NT2/D1 (cell line): ENCODE results near the gene SHFL.

ENCODE experiments used
- SUZ12 ChIP-seq: IDR thresholded peaks from 2 replicates; pipeline ENCODE4 v1.6.1; 2011; ENCODE audit not compliant: insufficient read length, insufficient read depth; ENCODE audit errors: extremely low read depth
- YY1 ChIP-seq: IDR thresholded peaks from 2 replicates; pipeline ENCODE4 v1.6.1; 2011; ENCODE audit not compliant: insufficient read length, insufficient read depth
- ZNF274 ChIP-seq: IDR thresholded peaks from 2 replicates; pipeline ENCODE4 v1.6.1; 2011; ENCODE audit warnings: mild to moderate bottlenecking, low read depth, low read length

DNA sequence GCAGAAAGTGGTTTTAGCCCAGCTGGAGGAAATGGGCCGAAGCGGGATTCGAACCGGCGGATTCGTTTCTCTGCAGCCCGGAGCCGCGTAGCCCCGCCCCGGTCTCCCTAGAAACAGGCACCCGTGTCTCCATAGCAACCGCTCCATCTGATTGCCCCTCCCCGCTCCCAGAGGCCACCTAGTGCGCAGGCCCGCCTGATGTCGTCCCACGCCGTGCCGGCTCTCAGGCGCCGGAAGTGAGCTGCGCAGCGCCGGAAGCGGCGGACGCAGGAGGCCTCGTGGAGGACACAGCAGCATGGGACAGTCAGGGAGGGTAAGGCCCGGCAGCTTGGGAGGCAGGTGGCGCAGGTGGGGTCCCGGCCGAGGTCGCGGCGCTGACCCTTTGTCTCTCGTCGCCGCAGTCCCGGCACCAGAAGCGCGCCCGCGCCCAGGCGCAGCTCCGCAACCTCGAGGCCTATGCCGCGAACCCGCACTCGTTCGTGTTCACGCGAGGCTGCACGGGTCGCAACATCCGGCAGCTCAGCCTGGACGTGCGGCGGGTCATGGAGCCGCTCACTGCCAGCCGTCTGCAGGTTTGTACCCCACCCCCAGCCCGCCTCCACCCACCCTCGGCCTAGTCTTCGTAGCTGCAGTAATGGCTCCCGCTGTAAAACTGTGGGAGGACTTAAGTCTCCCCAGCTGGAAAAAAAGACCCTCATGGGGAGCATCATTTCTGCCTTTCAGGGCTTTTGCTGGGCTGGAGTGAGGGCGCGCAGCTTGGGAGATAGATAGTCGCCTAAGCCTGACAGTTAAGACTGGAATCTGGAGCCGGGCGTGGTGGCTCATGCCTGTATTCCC lies 20.2 kb downstream of the SHFL start, which contains the start of gene PPAN:
- no peak for TF ChIP-seq YY1
- TF ChIP-seq ZNF274, result no peak
- no peak for TF ChIP-seq SUZ12
